ENCODE data around the gene MUC20.
"Not testable (repeated sequence)": the region's sequence is repeated elsewhere in the genome, so short reads cannot be mapped to it uniquely, and the experiment has no call there.

MUC20 gene

GRCh38 chr3:195731356-195731905, 10.7 kb downstream of the MUC20 start:
- no peak for DNase-seq

- no peak for DNase-seq
Measured at GRCh38 chr3:195732940-195733339, 12.2 kb downstream of the MUC20 start.

GRCh38 chr3:195735036-195735695, 14.4 kb downstream of the MUC20 start:
- DNase-seq = no peak

- DNase-seq = no peak
Measured at GRCh38 chr3:195736866-195737490, 16.2 kb downstream of the MUC20 start.

GRCh38 chr3:195737782-195738181, 17.0 kb downstream of the MUC20 start:
- DNase-seq = not testable (repeated sequence)

GRCh38 chr3:195738274-195739044, 17.7 kb downstream of the MUC20 start:
- DNase-seq = no peak

- DNase-seq = no peak
Measured at GRCh38 chr3:195739561-195740111, 18.9 kb downstream of the MUC20 start.

- DNase-seq = no peak
Measured at GRCh38 chr3:195744437-195744836, 23.7 kb downstream of the MUC20 start.

- no peak for DNase-seq
Measured at GRCh38 chr3:195746346-195746745, 25.6 kb downstream of the MUC20 start.

GRCh38 chr3:195746751-195747150, 26.0 kb downstream of the MUC20 start:
- no peak for DNase-seq

GRCh38 chr3:195748661-195749060, 27.9 kb downstream of the MUC20 start:
- no peak for DNase-seq

- DNase-seq = not testable (repeated sequence)
Measured at GRCh38 chr3:195749101-195749500, 28.3 kb downstream of the MUC20 start.

- no peak for DNase-seq
Measured at GRCh38 chr3:195750797-195751520, 30.2 kb downstream of the MUC20 start.

- no peak for DNase-seq
Measured at GRCh38 chr3:195751560-195751959, 30.8 kb downstream of the MUC20 start.

- DNase-seq = no peak
Measured at GRCh38 chr3:195752066-195752465, 31.3 kb downstream of the MUC20 start.

GRCh38 chr3:195752546-195753331, 32.0 kb downstream of the MUC20 start:
- no peak for DNase-seq

- no peak for DNase-seq
Measured at GRCh38 chr3:195753581-195753980, 32.8 kb downstream of the MUC20 start.

GRCh38 chr3:195754141-195754540, 33.4 kb downstream of the MUC20 start:
- DNase-seq = no peak

- DNase-seq = no peak
Measured at GRCh38 chr3:195754906-195755305, 34.1 kb downstream of the MUC20 start.

GRCh38 chr3:195755391-195755790, 34.6 kb downstream of the MUC20 start:
- DNase-seq = no peak
